RWPE1 (cell line): ENCODE data around the gene NELFCD.

ENCODE experiments used
- CTCF ChIA-PET: fragments of 350-600 bp; sonication (Branson Sonifier 250); formaldehyde crosslinking; extraction: SDS; loops from one replicate; lab custom pipeline; 2021; lab: Yijun Ruan, JAX
- POLR2A ChIA-PET: fragments of 400-600 bp; formaldehyde crosslinking; extraction: SDS; loops from one replicate; lab custom pipeline; 2020; ENCODE audit warnings: antibody characterized with exemption; ENCODE audit not compliant: low non-redundant PET; lab: Yijun Ruan, JAX
- DNase-seq: peaks from one replicate; pipeline ENCODE4 v3.0.0; 2012; ENCODE audit warnings: low spot score
- H3K27ac ChIP-seq: fragments of 450-650 bp; 2 replicates; pipeline ENCODE4 v1.5.1; 2017
- TF ChIP-seq, protein P1 (sequence below): fragments of 450-650 bp; conservative IDR thresholded peaks from 2 replicates; pipeline ENCODE4 v1.5.1; 2017; ENCODE audit warnings: low read depth, mild to moderate bottlenecking

NELFCD gene

DNA sequence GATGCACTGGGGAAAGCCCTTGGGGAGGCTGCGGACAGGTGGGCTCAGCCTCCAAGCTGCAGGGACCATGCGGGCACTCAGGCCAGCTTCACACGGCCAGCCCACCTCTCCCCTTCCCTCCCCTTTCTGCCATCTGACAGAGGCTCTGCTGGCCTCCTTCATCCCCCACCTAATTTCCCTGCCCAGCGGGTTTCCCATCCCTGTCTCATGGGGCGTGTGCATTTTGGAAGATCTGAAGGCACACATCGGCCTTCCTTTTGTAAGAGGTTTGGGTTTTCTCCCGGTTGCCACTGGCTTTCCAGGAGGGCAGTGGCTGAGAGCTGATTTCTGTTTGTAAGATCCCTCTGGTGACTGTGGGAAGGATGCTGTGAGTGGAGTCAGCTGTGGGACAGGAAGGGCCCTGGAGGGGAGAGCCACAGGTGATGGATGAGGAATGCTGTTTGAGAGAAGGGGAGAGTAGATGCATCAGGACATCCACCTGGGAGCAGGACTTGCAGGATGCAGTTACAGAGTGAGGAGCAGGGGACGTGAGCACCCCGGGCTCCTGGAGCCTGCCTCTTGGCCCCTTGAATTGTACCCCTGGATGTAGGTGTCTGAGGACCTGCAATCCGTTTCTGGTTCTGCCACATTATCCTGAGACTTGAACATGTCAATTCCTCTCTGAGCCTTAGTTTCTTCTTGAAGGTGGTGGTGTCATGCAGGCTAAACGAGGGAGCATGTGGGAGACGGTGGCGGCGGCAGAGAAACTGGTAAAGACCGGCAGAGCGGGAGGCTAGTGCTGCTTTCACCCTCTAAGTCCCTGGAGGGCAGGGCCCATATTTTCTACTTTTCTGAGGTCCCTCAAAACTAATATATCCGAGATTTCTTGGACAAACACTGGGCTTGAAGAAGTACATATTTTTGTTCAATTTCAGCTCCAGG, 32.2 kb downstream of the NELFCD start:
- POLR2A ChIA-PET = no interaction called here
- CTCF ChIA-PET = interaction anchor here (0.6 kb wide), 1 partner anchor 18 kb away, joined by 3 read pairs; no protein-coding TSS in a partner anchor
- peak overlapping the region; percentile 21 for H3K27ac ChIP-seq
- no peak for DNase-seq
- TF ChIP-seq, protein P1, sequence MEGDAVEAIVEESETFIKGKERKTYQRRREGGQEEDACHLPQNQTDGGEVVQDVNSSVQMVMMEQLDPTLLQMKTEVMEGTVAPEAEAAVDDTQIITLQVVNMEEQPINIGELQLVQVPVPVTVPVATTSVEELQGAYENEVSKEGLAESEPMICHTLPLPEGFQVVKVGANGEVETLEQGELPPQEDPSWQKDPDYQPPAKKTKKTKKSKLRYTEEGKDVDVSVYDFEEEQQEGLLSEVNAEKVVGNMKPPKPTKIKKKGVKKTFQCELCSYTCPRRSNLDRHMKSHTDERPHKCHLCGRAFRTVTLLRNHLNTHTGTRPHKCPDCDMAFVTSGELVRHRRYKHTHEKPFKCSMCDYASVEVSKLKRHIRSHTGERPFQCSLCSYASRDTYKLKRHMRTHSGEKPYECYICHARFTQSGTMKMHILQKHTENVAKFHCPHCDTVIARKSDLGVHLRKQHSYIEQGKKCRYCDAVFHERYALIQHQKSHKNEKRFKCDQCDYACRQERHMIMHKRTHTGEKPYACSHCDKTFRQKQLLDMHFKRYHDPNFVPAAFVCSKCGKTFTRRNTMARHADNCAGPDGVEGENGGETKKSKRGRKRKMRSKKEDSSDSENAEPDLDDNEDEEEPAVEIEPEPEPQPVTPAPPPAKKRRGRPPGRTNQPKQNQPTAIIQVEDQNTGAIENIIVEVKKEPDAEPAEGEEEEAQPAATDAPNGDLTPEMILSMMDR = no peak

DNA sequence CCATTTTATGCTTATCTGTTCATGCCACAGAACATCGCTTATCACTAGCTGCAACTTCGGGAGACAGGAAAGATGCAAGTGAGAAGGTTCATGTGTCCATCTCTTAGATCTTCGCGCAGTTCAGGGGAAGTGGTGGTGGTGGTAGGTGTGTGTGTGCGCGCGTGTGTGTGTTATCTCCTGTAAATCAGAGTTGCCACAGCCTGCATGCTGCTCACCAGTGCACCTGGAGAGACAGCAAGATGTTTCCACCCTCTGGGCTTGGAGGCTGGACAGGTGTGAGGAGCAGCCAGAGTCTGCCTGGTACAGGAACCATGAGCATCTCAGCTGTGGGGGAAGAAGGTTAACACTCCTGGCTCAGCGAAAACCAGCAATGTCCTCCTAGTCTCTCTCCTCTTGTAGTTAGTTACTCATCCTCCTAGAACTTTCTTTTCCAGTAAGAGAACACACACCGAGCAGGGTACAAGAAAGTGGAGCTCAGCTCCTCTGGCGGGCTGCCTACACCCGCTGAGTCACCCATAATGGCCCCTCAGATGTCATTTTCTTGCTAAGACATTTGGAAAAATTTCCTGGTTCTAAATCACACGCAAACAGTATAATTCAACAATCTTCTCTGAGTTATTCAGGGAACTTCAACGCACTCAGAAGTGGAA, 33.0 kb downstream of the NELFCD start:
- peak overlapping the region; percentile 21; the same call in 1 of the 2 replicates for H3K27ac ChIP-seq
- TF ChIP-seq, protein P1 = no peak
- CTCF ChIA-PET = interaction anchor here (0.6 to 0.7 kb wide), 2 partner anchors 18 to 74 kb away, joined by 3 read pairs; no protein-coding TSS in a partner anchor
- POLR2A ChIA-PET = no interaction called here
- DNase-seq = no peak

DNA sequence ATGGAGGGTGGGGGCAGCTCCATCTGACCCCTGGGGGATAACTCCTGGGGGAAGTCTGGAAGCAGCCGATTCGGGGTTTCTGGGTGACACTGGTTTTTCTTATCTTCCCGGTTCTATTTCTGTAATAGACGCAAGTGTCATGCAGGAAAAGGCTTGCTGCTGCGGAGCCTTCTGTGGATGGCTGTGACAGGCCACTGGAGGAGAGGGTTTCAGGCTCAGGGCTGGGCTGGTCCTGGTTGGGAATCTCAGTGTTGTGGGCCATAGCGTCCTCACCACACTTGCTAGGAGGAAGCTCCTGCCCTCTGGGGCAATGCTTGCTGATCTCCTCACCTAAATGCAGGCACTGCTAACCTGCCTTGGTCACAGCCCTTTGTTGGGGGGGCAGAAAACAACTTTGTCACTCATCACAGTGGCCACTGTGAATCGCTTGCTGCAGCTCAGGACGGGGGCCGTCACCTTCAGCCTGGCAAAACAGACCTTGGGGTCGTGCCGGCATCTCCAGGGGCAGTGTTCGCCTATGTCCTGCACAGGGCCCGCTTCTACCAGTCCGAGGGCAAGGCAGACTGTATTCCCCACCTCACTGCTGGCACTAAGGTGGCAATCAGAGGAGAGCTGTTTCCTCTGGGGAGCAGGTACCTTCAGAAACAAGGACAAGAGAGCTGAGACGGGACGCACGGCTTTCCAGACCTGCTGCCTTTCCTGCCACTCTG, 33.8 kb downstream of the NELFCD start:
- no peak for DNase-seq
- POLR2A ChIA-PET = no interaction called here
- TF ChIP-seq, protein P1 = no peak
- CTCF ChIA-PET = interaction anchor here (0.6 to 0.7 kb wide), 2 partner anchors 17 to 73 kb away, joined by 3 read pairs; no protein-coding TSS in a partner anchor
- peak overlapping the region; percentile 1; the same call in 1 of the 2 replicates for H3K27ac ChIP-seq

DNA sequence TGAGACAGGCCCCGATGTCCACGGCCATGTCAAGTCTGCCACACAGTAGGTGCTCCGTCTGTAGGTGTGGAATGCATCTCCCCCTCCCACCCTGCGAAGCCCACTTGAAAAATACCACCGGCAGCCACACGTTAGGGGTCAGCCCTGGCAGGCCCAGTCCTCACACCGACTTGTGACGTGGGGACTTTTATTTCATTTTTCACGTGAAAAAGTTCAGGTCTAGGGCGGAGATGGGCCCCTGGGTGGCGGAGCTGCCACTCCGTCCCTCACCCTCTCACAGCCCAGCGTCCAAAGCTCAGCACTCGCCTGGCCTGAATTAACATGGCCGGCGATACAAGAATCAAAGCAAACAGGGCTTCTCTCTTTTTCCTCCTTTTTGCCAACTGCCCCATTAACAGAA, 34.4 kb downstream of the NELFCD start:
- ChIA-PET POLR2A (no interaction called here), CTCF (interaction anchor here (0.6 to 0.7 kb wide), 3 partner anchors 10 to 207 kb away, joined by 3 to 6 read pairs (median 4); no protein-coding TSS in a partner anchor)
- TF ChIP-seq, protein P1 = no peak
- H3K27ac ChIP-seq = peak overlapping the region; percentile 53; the same call in 1 of the 2 replicates
- DNase-seq = no peak

- no peak for DNase-seq
- POLR2A ChIA-PET = no interaction called here
- H3K27ac ChIP-seq = peak overlapping the region; percentile 53; the same call in 1 of the 2 replicates
- TF ChIP-seq, protein P1 = no peak
- CTCF ChIA-PET = interaction anchor here (0.6 to 0.8 kb wide), 5 partner anchors 9 to 374 kb away, joined by 3 to 6 read pairs (median 3); no protein-coding TSS in a partner anchor
Measured at GRCh38 chr20:59015812-59016711, 35.0 kb downstream of the NELFCD start.
